C4-2B (cell line): ENCODE data around the gene C6orf89.

Source experiments
- CTCF ChIP-seq: fragments of 450-650 bp; conservative IDR thresholded peaks from 2 replicates; pipeline ENCODE4 v1.5.1; 2017; ENCODE audit warnings: mild to moderate bottlenecking
- ZFX ChIP-seq: fragments of 450-650 bp; IDR thresholded peaks from 2 replicates; pipeline ENCODE4 v1.6.1; 2017

- TF ChIP-seq CTCF (no peak), ZFX (no peak)
Observed at GRCh38 chr6:36847991-36848390, 37.8 kb upstream of the C6orf89 start.
